NCI-H2227 (cell line): ENCODE measurements around the gene ADGRB2.

Experiments used
- DNase-seq: peaks from one replicate; lab custom pipeline; 2025; ENCODE audit not compliant: unreplicated experiment; lab: John Stamatoyannopoulos, UW

The ADGRB2 gene

DNA sequence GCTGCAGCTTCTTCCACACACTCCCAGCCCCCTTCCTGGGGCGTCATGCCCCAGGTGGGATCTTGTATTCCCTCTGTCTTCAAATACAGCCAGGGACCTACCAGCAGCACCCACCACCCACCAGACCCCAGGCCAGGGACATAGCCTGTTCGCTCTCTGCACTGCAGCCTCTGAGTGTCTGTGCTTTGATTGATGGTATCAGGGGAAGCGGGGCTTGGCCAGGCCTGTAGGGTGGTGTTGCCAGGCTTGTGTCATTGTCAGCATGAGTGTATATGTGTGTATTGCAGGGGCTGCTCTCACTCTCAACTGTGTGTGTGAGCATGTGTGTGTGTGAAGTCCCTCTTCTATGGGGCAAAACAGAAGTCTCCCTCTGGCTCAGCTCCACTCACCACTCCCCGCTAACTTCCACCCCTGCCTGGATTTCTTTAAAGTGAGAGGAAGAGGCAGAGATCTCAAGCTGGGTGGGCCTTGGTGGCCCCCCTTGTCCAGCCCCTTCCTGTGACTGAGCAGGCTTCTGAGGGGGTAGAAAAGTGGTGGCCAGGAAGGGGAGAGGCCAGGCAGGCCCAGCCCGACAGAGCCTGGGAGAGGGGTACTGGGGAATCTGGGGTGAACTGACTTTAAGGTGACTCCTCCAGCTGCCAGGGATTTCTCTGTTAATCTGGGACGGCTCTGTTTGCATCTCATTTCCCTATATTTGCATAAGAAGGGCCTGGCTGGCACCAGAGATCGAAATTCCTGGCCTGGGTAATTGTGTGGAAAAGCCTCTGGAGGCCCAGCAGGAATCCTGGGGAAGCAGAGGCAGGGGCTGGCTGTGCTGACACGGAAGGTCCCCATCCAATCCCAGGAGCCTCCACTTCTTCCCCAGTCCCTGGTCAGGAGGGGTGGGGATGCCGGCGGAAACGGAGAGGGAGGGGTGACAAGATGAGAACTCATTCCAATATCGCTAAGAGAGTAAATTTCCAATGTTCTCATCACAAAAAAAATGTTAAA lies 18.6 kb upstream of the ADGRB2 start:
- no peak for DNase-seq

DNA sequence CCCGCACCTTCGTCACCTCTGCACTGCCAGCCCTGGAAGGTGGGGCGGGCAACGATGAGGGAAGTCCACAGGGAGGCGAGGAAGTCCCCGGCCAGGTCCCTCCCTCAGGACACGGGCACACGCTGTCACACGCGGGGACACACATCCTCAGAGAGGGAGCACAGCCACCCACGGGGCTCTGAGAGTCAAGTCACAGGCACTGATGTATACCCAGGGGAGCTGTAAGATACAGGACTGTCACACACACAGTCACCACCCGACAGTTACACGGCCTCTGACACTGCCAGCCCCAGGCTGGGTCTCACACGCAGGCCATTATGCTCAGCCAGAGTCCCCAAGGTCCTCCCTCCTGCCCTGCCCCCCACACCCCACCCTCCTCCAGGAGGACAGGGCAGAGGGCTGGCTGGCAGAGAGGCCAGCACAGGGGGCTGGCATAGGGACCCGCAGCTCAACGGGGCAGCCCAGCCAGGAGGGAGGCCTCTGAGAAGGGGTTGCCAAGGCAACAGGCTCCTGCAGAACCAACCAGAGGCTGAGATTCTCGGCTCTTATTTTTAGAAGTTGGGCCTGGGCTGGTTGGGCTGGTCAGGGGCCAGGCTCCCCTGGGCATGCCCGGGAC lies 17.7 kb upstream of the ADGRB2 start:
- peak; percentile 35 for DNase-seq

DNA sequence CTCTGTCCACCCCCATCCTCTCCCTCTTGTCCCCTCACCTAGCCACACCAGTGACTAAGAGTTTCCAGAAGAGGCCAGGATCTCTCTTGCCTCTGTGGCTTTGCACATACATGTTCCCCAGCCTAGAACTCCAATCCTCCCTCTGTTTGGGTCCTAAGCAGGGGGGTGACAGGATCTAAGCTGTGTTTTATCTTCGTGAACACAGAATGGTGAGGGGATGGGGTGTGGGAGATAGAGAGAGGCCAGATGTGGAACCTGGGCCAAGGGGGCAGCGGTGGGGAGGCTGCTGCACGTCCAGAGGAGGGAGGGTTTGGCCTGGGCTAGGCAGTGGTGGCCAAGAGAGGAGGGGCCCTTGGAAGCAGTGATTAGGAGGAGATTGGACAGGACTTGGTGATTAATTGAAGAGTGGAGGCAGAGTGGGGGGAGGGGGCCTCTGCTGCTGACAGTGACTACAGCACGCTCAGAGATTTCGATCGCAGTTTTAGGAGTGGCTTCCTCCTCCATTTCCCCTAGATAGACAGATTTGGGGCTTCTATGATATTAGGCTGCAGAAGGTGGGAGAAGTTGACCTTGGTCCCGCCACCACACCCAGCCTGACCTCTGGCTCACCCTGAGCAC lies 17.1 kb upstream of the ADGRB2 start:
- DNase-seq, result no peak

DNA sequence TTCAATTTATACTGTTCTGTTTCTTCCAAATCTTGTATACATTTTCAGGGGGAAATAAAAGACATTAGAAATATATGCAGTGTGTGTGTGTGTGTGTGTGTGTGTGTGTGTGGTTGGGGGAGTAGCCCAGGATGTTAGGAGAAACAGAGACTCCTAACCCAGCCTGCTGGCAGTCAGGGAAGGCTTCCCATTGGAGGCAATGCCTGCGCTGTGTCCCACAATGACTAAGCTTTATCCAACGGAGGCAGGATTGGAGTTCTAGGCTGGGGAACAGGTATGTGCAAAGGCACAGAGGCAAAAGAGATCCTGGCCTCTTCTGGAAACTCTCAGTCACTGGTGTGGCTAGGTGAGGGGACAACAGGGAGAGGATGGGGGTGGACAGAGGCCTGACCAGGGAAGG lies 16.5 kb upstream of the ADGRB2 start:
- DNase-seq, result no peak

DNA sequence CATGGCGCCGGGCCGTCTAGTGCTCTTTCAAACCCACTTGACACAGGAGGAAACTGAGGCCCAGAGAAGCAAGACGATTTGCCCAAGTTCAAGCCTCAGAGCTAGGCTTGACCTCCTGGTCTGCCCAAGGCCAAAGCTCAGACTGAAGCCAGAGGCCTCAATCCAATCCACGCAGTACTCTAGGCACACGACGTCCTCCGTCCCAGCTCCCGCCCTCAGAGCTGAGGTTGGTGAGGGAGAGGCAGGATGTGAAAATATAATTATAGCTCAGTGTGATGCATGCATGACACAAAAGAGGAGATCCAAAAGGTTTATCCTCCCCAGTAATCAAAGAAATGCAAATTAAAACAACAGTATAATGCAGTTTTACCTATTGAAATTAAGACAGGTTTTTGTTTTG lies 15.5 kb upstream of the ADGRB2 start:
- no peak for DNase-seq

DNA sequence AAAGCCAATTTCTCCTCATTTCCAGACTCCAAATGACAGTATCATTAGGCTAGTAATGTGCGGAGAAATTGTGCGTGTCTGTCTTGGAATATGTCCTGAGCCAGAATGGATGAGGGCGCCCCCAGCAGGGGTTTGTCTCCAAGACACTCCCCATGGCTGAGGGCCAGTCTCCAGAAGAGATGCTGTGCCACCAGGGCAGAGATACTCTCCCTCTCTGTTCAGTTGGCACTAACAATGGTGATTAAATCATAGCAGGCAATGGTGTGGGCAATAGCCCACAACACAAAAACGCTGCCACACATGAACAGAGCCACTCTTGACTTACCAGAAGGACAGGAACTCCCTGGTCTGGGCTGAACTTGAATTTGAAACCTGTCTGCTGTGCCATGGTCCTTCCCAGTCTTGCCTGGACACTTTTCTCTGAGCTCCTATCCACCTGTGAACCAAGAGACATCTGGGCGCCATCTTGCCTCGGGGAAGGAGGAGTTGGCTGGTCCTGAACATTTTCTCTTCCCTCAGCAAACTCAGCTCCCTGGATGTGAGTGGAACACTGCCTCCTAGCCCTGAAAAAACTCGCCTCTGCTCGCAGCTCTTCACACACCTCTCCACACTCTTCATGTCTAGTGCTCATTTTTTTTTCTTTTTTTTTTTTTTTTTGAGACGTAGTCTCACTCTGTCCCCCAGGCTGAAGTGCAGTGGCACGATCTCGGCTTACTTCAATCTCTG lies 14.8 kb upstream of the ADGRB2 start:
- no peak for DNase-seq

DNA sequence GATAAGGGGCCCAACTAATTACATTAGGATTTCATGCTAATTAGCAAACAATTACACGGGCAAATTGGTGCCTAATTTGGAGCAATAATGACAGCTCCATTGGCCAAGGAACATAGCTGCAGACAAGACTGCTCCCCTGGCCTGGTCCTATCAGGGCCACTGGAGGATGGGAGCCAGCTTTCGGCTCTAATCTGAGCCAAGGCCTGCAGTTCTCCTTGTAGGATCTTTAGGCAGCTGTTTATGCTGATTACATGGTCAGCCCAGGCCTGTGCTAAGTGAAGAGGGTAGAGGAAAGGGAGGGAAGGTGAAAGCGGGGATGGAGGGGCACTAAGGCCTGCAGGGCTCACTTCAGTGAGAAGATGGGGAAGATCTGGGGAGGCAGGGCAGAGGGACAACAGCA lies 12.4 kb upstream of the ADGRB2 start:
- DNase-seq, result no peak

DNA sequence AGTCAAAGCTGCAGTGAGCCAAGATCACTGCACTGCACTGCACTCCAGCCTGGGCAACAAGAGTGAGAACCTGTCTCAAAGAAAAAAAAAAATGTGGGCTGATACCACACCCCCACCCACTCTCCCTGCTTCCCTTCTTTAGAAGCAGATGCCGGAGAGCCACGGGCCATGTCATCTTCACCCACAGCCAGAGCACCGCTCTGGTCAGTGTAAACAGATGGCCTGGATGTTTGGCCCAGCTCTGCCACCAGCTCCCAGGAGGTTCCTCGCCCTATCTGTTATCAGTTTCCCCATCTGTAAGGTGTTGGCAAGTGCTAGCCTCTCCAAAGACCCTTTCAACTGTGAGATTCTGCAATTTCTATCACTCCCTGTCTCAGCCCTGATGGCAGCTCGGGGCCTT lies 11.9 kb upstream of the ADGRB2 start:
- DNase-seq, result no peak

DNA sequence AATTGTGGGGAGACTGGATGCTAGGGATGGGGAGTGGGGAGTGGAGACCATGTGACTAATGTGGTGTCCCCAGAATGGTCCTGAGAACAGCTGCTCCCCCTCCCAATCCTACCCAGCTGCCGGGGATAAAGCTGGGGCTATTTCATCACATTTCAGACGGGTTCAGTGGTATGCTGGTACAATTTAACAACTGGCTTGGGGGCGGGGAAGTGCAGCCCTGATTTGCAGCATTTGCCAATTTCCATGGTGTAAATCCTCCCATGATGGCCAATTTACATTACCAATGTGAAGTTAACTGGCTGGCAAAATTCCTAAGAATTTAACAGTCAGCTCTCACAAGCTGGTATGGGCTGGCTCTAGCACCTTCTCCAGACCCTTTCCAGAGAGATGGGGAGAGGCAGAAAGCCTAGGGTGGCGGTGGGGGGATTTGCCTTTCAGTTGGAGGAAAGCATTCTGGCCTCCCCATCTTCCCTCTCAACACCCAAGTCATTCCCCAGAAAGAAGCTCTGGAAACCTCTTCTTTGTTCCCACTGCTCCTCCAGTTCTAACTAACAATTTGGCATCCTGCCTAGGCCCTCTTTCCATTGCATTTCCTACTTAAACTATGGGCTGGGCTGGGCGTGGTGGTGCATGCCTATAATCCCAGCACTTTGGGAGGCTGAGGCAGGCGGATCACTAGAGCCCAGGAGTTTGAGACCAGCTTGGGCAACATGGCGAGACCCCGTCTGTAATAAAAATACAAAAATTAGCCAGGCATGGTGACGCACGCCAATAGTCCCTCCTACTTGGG lies 11.3 kb upstream of the ADGRB2 start:
- DNase-seq, result no peak

DNA sequence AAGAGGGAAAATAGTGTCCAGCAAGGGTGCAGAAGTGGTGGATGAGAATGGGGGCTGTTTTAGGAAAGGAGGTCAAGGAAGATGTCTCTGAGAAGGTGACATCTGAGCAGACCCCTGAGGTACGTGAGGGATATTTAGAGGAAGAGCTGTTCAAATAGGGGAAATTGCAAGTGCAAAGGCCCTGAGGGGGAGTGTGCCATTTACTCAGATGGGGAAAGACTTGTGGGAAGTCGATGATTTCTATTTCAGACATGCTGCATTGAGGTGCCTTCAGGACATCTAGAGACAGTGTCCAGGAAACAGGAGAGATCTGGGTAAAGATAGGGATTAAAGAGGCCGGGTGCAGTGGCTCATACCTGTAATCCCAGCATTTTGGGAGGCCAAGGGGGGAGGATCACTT lies 10.4 kb upstream of the ADGRB2 start:
- no peak for DNase-seq

DNA sequence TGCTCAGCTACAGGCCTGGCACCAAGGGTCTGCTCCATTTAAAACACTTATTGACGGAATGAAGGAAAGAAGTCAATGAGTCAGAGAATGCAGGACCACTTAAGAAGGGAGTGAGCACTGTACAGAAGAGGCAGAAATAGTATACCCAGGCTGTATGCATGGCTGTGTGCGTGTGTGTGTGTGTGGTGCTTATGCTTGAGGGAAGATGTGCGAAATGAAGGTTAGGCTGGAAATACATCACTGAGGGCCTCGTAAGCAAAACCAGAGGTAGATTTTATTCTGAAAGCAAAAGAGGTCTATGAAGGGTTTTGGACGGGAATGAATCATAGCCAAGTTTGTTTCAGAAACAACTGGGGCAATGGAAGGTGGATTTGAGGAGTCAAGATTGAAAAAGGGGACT lies 9.7 kb upstream of the ADGRB2 start:
- DNase-seq, result no peak

DNA sequence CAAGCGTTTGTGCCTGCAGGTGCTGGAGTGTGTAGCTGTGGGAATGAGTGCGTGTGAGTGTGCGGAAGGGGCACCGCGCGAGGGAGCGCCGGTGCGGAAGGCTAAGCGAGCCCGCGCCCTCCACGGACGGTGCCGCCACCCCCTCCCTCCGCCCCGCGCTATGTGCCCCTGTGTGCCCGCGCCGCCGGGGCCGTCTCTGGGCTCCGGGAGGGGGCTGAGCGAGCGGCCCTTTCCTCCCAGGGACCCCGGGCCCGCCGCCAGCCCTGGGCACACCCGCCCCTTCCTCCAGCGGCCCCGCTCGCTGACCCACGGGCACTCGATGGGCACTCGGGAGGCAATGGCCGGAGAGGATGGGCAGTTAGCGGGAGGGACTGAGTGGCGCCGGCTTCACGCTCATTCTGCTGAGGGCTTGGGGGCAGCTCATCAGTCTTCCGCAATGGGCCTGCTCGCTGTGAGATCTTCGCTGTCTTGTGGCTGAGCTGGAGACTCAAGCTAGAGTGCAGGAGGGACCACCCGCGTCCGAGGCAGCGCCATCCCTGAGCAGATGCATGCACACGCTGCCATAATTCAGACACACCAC lies 8.6 kb upstream of the ADGRB2 start:
- no peak for DNase-seq

DNA sequence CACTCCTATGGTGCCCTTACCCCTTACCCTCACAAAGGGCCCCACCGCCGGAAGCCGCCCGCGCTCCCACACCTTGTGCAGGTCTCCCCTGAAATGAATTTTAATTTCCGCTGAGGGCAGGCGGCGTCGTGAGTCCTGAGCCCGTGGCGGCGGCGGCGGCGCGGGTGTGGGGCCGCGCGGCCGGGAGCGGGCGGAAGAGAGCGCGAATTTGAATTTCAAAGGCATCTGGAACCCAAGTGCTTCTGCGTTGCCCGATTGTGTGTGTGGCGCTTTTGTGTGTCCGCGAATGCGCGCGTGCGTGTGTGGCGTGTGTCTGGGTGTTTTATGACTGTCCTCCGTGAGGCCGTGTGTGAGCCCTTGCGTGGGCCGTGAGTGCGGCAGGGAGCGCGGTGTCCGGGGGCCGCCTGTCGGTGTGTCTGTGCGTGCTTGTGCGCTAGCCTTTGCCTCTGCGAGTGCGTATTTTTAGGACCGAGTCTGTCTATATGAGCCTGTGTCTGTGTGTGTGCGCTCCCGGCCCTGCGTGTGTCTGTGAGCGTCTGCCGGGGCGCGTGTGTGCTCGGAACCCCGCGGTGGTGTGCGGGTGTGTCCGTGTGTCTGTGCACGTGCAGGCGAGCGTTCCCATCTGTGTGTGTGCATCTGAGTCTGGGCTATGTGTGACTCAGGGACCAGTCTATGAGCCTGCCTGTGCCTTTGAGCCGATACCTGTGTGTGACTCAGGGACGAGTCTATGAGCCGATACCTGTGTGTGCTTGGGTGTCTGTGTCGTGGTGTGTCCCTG lies 7.9 kb upstream of the ADGRB2 start:
- peak; percentile 51 for DNase-seq

DNA sequence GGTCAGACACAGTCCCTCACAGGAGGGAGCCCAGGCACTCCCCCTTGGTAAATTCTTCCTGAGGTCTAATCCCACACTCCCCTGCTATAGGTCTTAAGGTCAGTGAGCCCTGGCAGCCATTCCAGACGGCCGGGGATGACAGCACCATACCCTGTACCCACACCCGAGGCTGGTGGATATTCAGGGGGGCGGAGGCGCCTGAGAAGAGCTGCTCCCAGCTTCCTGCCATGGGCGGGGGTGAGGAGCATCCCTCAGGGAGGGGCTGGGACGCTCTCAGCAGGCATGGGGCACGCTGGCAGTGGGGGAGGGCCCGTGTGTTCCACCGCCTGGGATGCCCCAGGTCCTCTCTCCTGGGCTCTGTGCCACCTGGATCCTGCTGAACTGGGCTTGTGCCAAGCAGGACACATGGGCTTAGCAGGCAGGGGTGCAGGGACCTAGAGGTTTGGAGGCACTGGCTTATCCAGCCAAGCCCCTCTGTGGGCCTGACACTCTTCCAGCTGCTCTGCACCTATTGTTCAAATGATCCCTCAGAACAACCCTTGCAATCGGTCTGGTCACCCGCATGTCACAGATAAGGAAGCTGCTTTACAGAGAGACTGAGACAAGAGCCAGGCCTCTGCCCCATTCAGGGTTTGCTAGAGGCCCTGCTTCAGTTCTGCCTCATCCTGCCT lies 5.7 kb upstream of the ADGRB2 start:
- DNase-seq, result no peak

DNA sequence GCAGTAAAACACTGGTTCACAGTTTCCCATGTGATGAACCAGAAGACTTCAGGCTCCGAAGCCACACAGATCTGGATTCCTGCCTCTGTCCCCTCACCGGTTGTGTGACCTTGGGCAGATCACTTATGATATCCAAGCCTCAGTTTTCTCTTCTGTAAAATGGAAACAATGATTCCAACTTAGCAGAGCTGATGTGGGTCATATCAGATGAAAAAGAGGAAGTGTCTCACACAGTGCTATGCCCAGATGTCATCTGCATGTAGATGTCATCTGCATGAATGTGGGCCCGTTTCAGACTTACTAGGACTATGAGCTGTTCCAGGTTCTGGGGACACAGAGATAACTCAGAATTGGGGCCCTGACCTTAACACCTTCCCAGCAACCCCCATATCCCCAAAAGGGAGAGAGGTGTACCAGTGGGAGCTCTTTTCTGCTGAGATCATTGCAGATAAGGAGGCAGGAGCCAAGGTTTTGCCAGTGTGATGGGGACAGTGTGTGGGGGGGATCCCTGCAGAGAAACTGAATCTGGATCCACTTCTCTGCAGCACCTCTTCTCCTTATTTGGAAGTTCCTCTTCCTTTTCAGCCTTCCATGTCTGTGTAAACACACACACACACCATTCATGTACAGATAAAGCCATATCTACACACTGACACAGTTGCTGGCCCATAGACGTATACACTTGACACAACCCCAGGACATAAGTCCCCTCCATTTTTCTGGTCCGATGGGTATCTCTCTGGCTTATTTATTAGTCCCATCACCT lies 5.0 kb upstream of the ADGRB2 start:
- no peak for DNase-seq

DNA sequence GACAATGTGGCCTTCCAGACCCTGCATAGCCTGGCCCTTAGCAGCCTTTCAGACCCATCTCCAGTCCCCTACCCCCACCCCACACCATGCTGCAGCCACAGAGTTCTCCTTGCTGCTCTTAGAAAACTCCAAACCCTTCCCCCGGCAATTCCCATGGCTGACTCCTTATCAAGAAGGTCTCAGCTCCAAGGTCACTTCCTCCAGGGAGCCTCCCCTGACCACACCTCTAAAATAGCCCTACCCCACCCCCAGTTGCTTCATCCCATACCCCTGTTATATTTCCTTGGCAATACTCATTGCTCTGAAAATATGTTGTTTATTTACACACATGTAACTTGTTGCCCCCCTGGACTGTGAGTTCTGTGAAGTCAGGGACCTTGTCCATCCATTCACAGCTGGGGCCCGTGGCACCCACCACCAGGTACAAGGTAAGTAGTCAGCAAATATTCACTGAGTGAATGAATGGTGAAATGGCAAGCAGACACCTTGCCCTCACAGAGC lies 4.3 kb upstream of the ADGRB2 start:
- no peak for DNase-seq

DNA sequence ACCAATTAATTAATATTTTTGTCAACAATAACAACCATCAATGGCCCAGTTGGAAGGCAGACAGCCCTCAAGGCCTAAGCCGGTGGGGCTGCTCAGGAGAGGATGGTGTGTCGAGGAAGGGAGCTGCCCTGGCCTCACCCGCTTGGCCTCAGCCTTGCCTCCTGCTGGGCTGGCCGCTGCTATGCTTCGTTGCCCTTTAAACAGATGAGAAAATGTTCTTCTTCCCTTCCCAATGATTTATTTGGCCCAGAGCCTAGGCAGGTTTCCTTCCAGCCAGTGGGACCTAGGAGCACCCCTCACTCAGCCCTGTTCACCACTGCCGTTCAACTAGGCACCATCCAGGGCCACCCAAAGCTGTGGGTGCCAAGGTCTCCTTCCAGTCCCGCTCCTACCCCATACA lies 3.1 kb upstream of the ADGRB2 start:
- no peak for DNase-seq

DNA sequence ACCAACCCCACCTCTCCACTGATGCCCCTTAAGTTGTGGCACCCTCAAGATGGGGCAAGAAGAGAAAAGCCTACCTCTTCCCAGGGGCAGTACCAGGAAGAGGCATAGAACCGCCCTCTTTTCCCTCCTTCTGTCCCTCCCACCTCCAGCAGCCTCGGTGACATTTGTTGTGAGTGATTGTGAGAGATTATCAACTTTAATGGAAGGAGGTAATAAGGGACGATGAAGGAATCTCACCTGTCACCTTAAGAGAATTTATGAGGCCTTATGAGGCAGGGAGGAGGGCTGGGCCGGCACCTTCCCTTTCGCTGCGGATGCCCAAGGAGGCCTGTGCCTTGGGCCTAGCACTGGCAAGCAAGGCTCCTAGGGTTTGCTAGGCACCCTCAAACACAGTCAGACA lies 1.4 kb upstream of the ADGRB2 start:
- DNase-seq, result no peak
